Endothelial cell of umbilical vein (primary cell): ENCODE measurements around the gene MARK4.

ENCODE experiments used
- EZH2 ChIP-seq: IDR thresholded peaks from 2 replicates; pipeline ENCODE4 v1.6.1; 2012; ENCODE audit warnings: borderline replicate concordance, low read depth, mild to moderate bottlenecking, moderate library complexity, low read length, inconsistent platforms; ENCODE audit not compliant: severe bottlenecking
- JUN ChIP-seq: IDR thresholded peaks from 2 replicates; pipeline ENCODE4 v1.6.1; 2011; ENCODE audit warnings: borderline replicate concordance, low read depth; ENCODE audit not compliant: insufficient read length, insufficient read depth
- MYC ChIP-seq: IDR thresholded peaks from one replicate; pipeline ENCODE4 v1.6.1; 2011; ENCODE audit warnings: mild to moderate bottlenecking, low read depth, low read length
- POLR2A ChIP-seq: IDR thresholded peaks from 2 replicates; pipeline ENCODE4 v1.6.1; 2012; ENCODE audit warnings: low read depth, mild to moderate bottlenecking, control low read depth, low read length
- POLR2AphosphoS5 ChIP-seq: IDR thresholded peaks from 2 replicates; pipeline ENCODE4 v1.6.1; 2012; ENCODE audit warnings: low read depth, mild to moderate bottlenecking, control low read depth, low read length, moderate library complexity; ENCODE audit not compliant: insufficient read depth
- TF ChIP-seq, protein P1 (sequence below): IDR thresholded peaks from 2 replicates; pipeline ENCODE4 v1.6.1; 2011; ENCODE audit not compliant: insufficient read depth, insufficient read length
- TF ChIP-seq, protein P2 (sequence below), 2 donors: IDR thresholded peaks; 1 replicate in 1 of 2; 2 replicates in 1 of 2; pipeline ENCODE4 v1.5.1; 2011; ENCODE audit warnings: low read length in 2 of 2, mild to moderate bottlenecking in 2 of 2, moderate library complexity in 2 of 2, control low read depth in 1 of 2, inconsistent platforms in 1 of 2, low read depth in 1 of 2; ENCODE audit not compliant: insufficient read depth in 1 of 2; ENCODE audit errors: extremely low read depth in 1 of 2

DNA sequence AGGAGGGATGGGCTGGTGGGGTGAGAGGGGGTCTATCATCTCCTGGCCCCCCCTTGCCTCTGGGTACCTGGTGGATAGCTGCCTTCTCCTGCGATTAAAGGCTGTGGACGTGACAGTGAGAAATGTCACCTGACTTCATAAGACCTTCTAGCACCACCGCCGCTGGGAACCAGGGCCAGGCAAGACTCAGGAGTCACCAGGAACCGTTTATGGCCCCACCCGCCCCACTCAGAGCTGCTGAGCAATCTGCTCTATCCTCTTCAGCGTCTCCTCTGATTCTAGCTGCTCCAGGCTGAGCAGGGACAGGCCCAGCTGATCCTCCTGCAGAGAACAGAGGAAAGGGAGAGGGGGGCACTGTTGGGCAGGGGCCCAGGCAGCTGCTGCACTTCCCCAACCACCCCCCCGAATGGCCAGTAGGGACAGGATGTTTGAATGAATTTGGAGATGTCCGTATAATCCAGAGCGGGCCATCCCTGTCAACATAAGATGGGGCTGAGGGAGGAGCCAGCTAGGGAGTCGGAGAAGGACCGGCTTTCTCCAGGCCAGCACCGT lies 100.4 kb downstream of the MARK4 start:
- TF ChIP-seq POLR2A (no peak), POLR2AphosphoS5 (no peak), EZH2 (no peak), MYC (no peak), JUN (no peak)
- TF ChIP-seq, protein P1, sequence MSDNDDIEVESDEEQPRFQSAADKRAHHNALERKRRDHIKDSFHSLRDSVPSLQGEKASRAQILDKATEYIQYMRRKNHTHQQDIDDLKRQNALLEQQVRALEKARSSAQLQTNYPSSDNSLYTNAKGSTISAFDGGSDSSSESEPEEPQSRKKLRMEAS = no peak
- TF ChIP-seq, protein P2, sequence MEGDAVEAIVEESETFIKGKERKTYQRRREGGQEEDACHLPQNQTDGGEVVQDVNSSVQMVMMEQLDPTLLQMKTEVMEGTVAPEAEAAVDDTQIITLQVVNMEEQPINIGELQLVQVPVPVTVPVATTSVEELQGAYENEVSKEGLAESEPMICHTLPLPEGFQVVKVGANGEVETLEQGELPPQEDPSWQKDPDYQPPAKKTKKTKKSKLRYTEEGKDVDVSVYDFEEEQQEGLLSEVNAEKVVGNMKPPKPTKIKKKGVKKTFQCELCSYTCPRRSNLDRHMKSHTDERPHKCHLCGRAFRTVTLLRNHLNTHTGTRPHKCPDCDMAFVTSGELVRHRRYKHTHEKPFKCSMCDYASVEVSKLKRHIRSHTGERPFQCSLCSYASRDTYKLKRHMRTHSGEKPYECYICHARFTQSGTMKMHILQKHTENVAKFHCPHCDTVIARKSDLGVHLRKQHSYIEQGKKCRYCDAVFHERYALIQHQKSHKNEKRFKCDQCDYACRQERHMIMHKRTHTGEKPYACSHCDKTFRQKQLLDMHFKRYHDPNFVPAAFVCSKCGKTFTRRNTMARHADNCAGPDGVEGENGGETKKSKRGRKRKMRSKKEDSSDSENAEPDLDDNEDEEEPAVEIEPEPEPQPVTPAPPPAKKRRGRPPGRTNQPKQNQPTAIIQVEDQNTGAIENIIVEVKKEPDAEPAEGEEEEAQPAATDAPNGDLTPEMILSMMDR (IDR thresholded peaks at IDR 0.05; ENCODE audit: extremely low read depth in 1 of 2, insufficient read depth in 1 of 2, low read depth in 1 of 2, low read length in 2 of 2) = no peak
